ENCODE results near the gene WWOX.

Gene WWOX

DNA sequence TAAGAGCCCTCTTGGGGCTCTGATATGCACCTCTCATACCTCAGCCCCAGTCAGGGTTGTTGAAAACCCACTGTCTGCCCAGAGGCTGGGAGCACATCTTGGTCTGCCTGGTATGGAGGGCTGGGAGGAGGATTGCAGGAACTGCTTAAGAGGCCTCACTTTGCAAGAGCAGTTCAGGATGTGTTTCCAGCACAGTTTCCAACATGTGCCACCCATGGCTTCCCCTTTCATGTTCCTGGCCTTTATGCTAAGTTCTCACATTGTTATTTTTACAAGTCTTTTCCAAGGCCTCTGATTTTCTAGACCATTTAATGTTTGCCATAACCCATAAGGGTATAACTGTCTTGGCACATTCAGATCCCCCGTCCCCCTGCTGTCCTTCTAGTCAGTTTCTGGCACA lies 155.4 kb downstream of the WWOX start:
- DNase-seq (ENCODE audit: insufficient read length, low spot score) (no peak), FAIRE-seq (no peak)

- FAIRE-seq (no peak), DNase-seq (ENCODE audit: insufficient read length, low spot score) (no peak)
These were observed 157.4 kb downstream of the WWOX start for GRCh38 chr16:78256686-78257375.

DNA sequence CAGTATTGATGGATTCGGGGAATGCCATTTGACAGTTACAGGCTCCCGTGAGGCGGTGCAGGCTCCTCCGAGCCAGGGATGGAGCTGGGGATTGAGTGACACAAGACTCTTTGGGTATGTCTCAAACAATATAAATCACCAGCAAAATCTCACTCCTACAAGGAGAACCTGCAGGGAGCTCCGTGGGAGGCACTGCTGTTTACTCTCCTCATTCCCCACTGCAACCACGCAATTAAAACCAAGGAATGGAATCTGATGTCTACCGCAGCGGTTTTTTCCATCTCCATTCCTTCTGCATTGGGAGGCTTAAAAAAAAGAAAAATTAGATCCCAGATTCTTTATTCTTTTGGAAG lies 157.9 kb downstream of the WWOX start:
- DNase-seq (ENCODE audit: insufficient read length, low spot score) (no peak), FAIRE-seq (no peak)

DNA sequence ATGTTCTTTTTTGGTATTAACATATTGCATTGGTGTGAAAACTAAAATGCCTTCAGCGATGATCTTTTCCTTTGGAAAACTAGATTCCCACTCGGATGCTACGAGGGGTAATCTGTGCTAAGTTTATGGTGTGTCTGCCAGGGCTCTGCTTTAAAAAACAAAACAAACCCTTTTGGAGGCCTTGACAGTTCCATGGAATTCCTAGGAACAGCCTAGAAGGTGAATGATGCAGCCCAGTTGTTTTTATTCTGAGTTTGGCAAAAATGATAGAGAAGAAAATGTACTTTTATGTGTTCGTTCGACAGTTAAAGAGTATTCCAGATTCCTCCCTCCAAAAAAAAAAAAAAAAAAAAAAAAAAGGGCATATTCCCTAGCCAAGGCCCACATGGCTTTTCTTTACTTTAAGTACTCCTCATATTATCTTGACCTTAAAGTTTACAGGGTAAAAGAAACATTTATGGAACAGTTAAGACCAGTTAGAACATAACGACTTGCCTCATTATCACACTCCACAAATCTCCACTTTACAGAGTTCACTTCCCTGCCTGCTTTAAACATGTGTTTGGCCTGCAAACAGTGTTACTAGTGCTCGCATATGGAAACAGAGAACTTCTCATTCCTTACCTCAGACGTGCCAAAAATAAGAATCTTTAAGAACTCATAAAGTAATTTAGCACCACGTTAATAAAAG lies 159.1 kb downstream of the WWOX start:
- DNase-seq (ENCODE audit: insufficient read length, low spot score) (no peak), FAIRE-seq (no peak)

DNA sequence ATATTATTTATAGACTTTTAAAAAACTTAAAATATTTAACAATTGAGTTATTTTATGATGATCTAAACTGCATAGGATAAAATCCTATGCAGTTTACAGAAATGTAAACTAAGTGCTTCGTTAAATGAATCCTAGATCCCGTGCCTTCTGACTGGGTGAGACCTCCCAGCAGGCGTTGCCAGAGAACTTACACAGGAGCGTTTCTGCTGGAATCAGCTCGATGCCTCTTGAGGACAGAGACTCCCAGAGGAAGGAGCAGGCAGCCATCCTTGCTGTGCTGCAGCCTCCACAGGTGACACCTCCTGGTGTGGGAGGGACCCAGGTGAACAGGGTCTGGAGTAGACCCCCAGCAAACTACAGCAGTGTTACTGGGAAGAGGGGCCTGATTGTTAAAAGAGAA lies 160.4 kb downstream of the WWOX start:
- DNase-seq (ENCODE audit: insufficient read length, low spot score) (no peak), FAIRE-seq (no peak)

- DNase-seq (ENCODE audit: insufficient read length, low spot score) (no peak), FAIRE-seq (no peak)
These were observed 165.2 kb downstream of the WWOX start for GRCh38 chr16:78264642-78265041.

DNA sequence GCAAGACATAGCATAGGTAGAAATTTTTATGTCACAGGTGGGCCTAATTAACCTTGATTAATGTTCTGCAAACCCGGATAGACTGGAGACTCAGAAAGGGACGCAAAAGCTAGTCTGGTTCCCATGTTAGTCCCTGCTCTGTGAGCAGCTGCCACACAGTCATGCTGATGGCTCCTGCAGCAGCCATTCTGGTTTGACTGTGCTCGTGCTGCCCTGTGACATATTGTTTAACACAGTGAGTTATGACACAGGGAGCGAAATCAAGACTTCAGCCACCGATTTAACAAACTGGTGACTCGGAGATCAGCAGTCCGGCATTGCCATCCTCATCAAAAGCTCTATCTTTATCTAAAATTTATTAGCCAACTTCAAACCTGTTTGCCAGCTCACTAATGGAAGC lies 169.8 kb downstream of the WWOX start:
- no peak for FAIRE-seq
- DNase-seq (ENCODE audit: insufficient read length, low spot score), result no peak

- FAIRE-seq (no peak), DNase-seq (ENCODE audit: insufficient read length, low spot score) (no peak)
These were observed 172.5 kb downstream of the WWOX start for GRCh38 chr16:78271981-78272380.

- DNase-seq (ENCODE audit: insufficient read length, low spot score), result no peak
- no peak for FAIRE-seq
These were observed 175.3 kb downstream of the WWOX start for GRCh38 chr16:78274771-78275170.

DNA sequence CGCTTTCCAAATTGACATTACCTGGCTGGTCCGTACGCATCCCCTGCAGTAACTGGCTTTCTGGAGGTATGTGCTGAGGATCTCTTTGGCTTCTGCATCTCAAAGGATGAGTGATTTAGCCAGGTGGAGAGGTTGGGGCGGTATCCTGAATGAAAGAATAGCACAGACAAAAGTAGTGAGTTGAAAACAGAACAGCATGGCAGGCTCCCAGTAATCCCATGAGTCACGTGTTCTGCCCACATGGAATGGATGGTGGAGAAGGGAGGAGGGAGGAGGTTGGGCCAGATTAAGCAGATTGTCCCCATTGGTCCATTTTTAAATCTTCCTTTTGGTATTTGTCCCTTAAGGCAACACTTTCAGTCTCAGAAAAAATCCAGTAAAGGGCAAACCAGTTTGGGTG lies 176.0 kb downstream of the WWOX start:
- no peak for FAIRE-seq

DNA sequence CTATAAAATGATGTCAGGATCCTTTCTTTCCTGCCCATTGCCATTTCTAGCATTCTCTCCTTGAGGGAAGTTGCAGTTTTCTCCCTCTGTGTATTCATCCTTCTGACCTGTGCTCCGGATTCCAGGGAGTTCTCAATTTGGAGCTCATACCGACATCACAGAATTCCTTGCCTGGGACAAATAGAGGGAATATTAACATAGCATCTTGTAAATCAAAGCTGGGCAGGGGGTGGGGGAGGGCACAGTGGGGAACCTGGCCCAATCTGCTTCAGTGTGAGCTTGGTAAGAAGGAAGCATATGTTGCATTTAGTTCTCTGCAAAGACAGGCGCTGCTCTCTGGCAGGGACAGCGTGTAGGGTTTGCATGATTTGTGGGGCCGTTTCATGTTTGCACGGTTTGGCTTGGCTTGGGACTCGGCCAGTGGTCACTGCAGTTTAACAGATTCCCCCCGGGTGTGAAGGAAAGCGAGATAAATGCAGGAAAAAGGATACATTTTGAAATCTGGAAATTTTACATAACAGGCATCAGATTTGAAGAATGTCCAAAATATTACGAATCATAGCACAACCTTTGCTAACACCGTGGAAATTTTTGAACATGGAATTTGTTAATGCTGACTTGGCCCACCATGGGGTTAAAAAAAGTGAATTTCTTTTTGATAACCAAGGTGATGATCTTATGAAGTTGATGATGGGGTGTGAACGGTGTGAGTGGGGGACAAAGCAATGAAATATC lies 178.0 kb downstream of the WWOX start:
- no peak for DNase-seq (ENCODE audit: insufficient read length, low spot score)

More for the DNA sequence above, 176.0 kb downstream of the WWOX start:
- DNase-seq (ENCODE audit: insufficient read length, low spot score), result no peak

GRCh38 chr16:78278056-78278450 lies 178.6 kb downstream of the WWOX start:
- DNase-seq (ENCODE audit: insufficient read length, low spot score), result no peak
- FAIRE-seq, result no peak

More for the DNA sequence above, 178.0 kb downstream of the WWOX start:
- FAIRE-seq, result no peak

DNA sequence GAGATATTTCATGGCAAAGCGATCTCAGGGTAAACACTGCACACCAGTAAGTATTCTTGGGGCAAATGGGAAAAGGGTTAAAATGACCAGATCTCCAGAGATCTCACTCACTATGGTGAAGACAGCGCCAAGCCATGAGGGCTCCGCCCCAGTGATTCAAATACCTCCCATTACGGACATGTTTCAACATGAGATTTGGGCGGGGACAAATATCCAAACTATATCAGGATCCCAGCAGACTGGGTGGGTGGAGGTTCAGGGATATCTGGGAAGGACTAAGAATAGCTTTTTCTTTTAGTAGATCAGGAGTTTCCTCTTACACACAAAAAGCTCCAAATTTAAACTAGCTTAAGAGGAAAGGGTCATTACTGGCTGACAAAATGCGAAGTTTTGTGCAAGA lies 181.7 kb downstream of the WWOX start:
- FAIRE-seq, result no peak

DNA sequence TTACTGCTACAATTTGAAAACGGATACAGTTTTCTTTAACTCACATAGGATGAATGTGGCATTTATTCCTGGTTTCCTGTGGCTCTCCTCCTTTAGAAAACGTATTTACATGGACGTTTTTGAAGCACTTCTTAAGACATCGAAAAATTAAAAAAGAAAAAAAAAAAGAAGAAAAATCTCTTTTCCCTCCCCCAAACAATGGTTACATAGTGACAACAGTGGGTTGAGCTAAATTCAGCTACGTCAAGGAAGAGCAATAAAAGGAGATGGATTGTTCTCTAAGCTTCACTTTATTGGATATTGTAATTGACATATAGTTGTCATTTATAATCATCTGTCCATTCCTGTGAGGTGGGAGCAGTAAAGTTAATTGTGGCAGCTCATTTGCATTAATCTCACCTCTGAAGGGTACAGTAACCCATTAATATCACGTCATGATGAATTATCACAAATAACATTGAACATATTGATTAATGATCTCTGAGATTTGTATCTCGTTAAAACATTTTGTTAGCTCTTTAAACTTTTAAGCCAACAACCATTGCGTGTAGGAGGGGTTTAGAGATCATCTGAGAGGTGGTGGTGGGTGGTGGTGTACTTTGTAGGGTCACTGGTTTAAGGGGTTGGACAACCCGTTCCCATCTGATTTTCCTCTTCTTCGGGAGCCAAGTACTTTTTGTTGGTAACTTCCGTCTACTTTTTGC lies 184.2 kb downstream of the WWOX start:
- DNase-seq (ENCODE audit: insufficient read length, low spot score) (no peak), FAIRE-seq (no peak)

More for the DNA sequence above, 181.7 kb downstream of the WWOX start:
- DNase-seq (ENCODE audit: insufficient read length, low spot score), result no peak

DNA sequence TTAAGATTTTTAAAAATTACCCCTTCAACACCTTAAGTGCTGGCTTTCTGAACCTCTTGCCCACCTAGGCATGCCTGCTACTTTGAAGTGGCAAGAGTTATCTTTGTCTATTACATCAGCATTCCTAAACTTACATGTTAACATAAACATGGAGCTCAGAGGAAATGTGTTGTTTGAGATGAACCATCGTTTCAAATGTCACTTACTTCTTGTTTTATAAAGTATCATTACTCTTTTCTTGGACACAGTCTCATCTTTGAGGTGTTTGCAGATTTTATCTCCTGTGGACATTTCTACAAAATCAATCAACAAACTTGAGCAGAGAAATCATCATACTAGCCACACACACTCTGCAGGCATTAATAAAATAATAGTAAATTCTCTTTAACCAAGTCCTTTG lies 184.9 kb downstream of the WWOX start:
- FAIRE-seq (no peak), DNase-seq (ENCODE audit: insufficient read length, low spot score) (no peak)

DNA sequence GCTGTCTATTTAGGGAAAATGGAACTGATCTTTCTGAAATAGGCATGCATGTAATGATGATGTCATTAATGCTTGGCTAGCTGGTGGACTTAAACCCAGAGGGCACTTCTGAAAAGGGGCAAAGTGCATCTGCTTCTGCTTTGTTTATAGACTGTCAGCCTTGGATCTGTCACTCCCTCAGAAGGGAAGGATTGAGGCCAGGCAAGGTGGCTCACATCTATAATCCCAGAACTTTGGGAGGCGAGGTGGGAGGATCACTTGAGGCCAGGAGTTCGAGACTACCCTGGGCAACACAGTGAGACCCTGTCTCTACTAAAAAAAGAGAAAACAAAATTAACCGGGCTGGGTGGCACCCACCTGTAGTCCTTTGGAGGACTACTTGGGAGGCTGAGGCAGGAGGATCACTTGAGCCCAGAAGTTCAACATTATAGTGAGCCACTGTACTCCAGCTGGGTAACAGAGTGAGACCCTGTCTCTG lies 185.5 kb downstream of the WWOX start:
- DNase-seq (ENCODE audit: insufficient read length, low spot score) (no peak), FAIRE-seq (no peak)

GRCh38 chr16:78285437-78285922 lies 186.0 kb downstream of the WWOX start:
- DNase-seq (ENCODE audit: insufficient read length, low spot score) (no peak), FAIRE-seq (no peak)

DNA sequence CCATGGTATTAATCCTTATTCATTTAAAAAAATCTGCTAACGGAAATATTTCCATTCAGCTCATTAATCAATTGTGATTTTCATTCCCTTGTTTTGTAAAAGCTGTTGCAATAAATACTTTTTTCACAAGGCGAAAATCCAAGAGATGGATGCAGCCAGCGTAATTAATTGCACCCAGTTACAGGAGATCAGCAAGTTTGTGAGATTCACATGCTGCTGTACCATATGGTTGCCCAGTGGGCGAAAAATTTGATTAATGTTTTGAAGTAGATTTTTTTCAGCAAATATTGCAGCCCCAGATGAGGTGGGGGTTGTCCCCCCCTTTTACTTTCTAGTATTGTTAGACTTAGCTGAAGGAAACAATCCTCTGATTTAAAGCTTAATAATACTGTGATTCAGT lies 186.6 kb downstream of the WWOX start:
- DNase-seq (ENCODE audit: insufficient read length, low spot score) (no peak), FAIRE-seq (no peak)

GRCh38 chr16:78288888-78289287 lies 189.4 kb downstream of the WWOX start:
- no peak for FAIRE-seq
- DNase-seq (ENCODE audit: insufficient read length, low spot score), result no peak

DNA sequence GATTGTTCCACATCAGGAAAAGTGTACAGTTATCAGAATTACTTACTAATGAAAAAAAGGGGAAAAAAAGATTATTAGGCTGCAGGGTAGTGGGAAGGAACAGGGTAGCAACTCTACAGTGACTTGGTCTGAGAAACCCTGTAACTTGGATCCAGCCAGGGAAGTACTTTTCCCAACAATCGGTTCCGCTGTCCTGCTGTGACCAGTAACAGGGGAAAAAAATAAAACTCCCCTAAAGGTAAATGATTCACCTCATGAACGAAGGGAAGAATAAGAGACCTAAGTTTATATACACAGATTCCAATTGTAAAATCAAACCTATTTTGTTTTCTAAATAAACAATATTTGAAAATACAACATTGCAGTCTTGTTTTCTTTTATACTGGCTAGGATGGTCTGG lies 189.9 kb downstream of the WWOX start:
- no peak for FAIRE-seq
- no peak for DNase-seq (ENCODE audit: insufficient read length, low spot score)

- FAIRE-seq (no peak), DNase-seq (ENCODE audit: insufficient read length, low spot score) (no peak)
These were observed 190.4 kb downstream of the WWOX start for GRCh38 chr16:78289844-78290277.

Measured in HTR-8/SVneo (cell line).